Mesenchymal stem cell (in vitro differentiated cells and primary cell): ENCODE results near the gene P2RY6.

Experiments used
- DNase-seq: peaks from one replicate; pipeline ENCODE4 v3.0.0-alpha.2; 2013
- H2AFZ ChIP-seq: one replicate; pipeline ENCODE4 v1.6.1; 2013; ENCODE audit warnings: low read depth, mild to moderate bottlenecking, control low read depth, inconsistent platforms, low read length, moderate library complexity
- H2AK5ac ChIP-seq: 2 replicates; pipeline ENCODE4 v1.6.1; 2013; ENCODE audit warnings: low read length, moderate library complexity, mild to moderate bottlenecking, inconsistent platforms; ENCODE audit not compliant: severe bottlenecking
- H2BK120ac ChIP-seq: one replicate; pipeline ENCODE4 v1.6.1; 2013; ENCODE audit warnings: low read depth, mild to moderate bottlenecking, inconsistent platforms, low read length, moderate library complexity
- H2BK12ac ChIP-seq, 2 experiments: one replicate each; pipeline ENCODE4 v1.6.1; 2013; ENCODE audit warnings: inconsistent platforms in 2 of 2, low read length in 2 of 2, mild to moderate bottlenecking in 2 of 2, moderate library complexity in 2 of 2, control low read depth in 1 of 2
- H2BK15ac ChIP-seq: one replicate; pipeline ENCODE4 v1.6.1; 2013; ENCODE audit warnings: mild to moderate bottlenecking, low read depth, inconsistent platforms; ENCODE audit not compliant: poor library complexity, severe bottlenecking
- H2BK5ac ChIP-seq: 2 replicates; pipeline ENCODE4 v1.6.1; 2013; ENCODE audit warnings: low read depth, mild to moderate bottlenecking, low read length, control low read depth, inconsistent platforms; ENCODE audit not compliant: poor library complexity, severe bottlenecking
- H3K14ac ChIP-seq, 2 experiments: one replicate each; pipeline ENCODE4 v1.6.1; 2013; ENCODE audit warnings: inconsistent platforms in 2 of 2, low read length in 2 of 2, control low read depth in 1 of 2, mild to moderate bottlenecking in 1 of 2, moderate library complexity in 1 of 2
- H3K18ac ChIP-seq, 2 experiments: one replicate each; pipeline ENCODE4 v1.6.1; 2013; ENCODE audit warnings: inconsistent platforms in 2 of 2, low read length in 2 of 2, control low read depth in 1 of 2, low read depth in 1 of 2, mild to moderate bottlenecking in 1 of 2
- H3K23ac ChIP-seq, 2 experiments: one replicate each; pipeline ENCODE4 v1.6.1; 2013; ENCODE audit warnings: inconsistent platforms in 2 of 2, low read length in 2 of 2, mild to moderate bottlenecking in 2 of 2, moderate library complexity in 2 of 2, control low read depth in 1 of 2
- H3K27ac ChIP-seq: 2 replicates; pipeline ENCODE4 v1.5.1; 2013; ENCODE audit warnings: mild to moderate bottlenecking, moderate library complexity, low read length, control low read depth, inconsistent platforms; ENCODE audit not compliant: poor library complexity, severe bottlenecking
- H3K27me3 ChIP-seq, 2 experiments: 2 replicates each; pipeline versions ENCODE4 v1.6.1 to v1.7.0; 2013; ENCODE audit warnings: low read length in 2 of 2, mild to moderate bottlenecking in 2 of 2, moderate library complexity in 2 of 2, control low read depth in 1 of 2, inconsistent platforms in 1 of 2; ENCODE audit not compliant: control insufficient read depth in 1 of 2, insufficient read depth in 1 of 2
- H3K36me3 ChIP-seq, 2 experiments: 2 replicates each; pipeline versions ENCODE4 v1.6.1 to v1.7.0; 2013; ENCODE audit warnings: low read length in 2 of 2, control low read depth in 1 of 2, inconsistent platforms in 1 of 2, low read depth in 1 of 2, mild to moderate bottlenecking in 1 of 2; ENCODE audit not compliant: insufficient read depth in 2 of 2, control insufficient read depth in 1 of 2
- H3K4ac ChIP-seq, 2 experiments: one replicate each; pipeline ENCODE4 v1.6.1; 2013; ENCODE audit warnings: inconsistent platforms in 2 of 2, low read length in 2 of 2, mild to moderate bottlenecking in 2 of 2, moderate library complexity in 2 of 2, control low read depth in 1 of 2, low read depth in 1 of 2
- H3K4me1 ChIP-seq: 2 replicates; pipeline ENCODE4 v1.6.1; 2013; ENCODE audit warnings: low read depth, low read length, control low read depth; ENCODE audit not compliant: control insufficient read depth, insufficient read depth
- H3K4me2 ChIP-seq: 2 replicates; pipeline ENCODE4 v1.6.1; 2013; ENCODE audit warnings: low read length, mild to moderate bottlenecking, inconsistent platforms; ENCODE audit not compliant: poor library complexity, severe bottlenecking
- H3K4me3 ChIP-seq, 2 experiments: 2 replicates each; pipeline versions ENCODE4 v1.5.1 to v1.7.0; 2013; ENCODE audit warnings: low read length in 2 of 2, mild to moderate bottlenecking in 2 of 2, control low read depth in 1 of 2, low read depth in 1 of 2; ENCODE audit not compliant: insufficient read depth in 1 of 2
- H3K79me1 ChIP-seq: replicated peaks from 2 replicates; pipeline ENCODE4 v1.6.1; 2013; ENCODE audit warnings: mild to moderate bottlenecking, control low read depth, low read length, inconsistent platforms; ENCODE audit not compliant: poor library complexity, severe bottlenecking
- H3K9ac ChIP-seq: 2 replicates; pipeline ENCODE4 v1.7.0; 2013; ENCODE audit warnings: mild to moderate bottlenecking, low read length, moderate library complexity
- H3K9me3 ChIP-seq: 2 replicates; pipeline ENCODE4 v1.7.0; 2013; ENCODE audit warnings: mild to moderate bottlenecking, low read length; ENCODE audit not compliant: control insufficient read depth
- H4K8ac ChIP-seq: one replicate; pipeline ENCODE4 v1.6.1; 2013; ENCODE audit warnings: inconsistent platforms, mild to moderate bottlenecking, low read length, moderate library complexity
- H4K91ac ChIP-seq: one replicate; pipeline ENCODE4 v1.6.1; 2013; ENCODE audit warnings: mild to moderate bottlenecking, low read length, inconsistent platforms
- WGBS: methylation state at CpG from one replicate; pipeline ENCODE4 v1.1.7; 2013; ENCODE audit warnings: mixed read lengths; 5-methylcytosine and 5-hydroxymethylcytosine counted together

Gene P2RY6

DNA sequence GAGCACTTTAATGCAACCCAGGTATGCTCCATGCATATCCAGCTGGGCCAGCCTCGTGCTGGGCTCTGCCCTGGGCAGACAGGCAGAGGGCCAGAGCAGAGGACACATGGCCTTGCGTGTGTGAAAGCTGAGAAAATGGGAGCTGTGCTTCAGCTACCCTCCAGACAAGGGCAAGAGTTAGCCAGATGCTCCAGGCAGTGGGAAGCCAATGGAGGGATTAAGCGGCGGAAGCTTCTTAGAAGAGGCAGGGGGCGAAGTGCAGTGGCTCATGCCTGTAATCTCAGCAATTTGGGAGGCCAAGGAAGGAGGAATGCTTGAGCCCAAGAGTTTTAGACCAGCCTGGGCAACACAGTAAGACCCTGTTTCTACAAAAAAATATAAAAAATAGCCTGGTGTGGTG is 26.1 kb downstream of the P2RY6 start:
- Histone ChIP-seq H3K4me1 (peaks cover 23% of the 10 kb centered on the region), H3K4me3 (no peak overlapping the region), H3K27me3 (no peaks in the 10 kb centered on the region), H2BK5ac (no peak overlapping the region), H3K14ac (no peak overlapping the region), H2BK15ac (no peak overlapping the region), H3K4ac (no peak overlapping the region), H4K8ac (no peak overlapping the region), H3K9me3 (no peaks in the 10 kb centered on the region), H3K79me1 (no peaks in the 10 kb centered on the region), H4K91ac (no peak overlapping the region), H2AFZ (no peak overlapping the region), H2BK12ac (no peak overlapping the region), H2AK5ac (no peak overlapping the region), H3K9ac (no peak overlapping the region), H2BK120ac (no peak overlapping the region), H3K27ac (no peak overlapping the region), H3K23ac (no peak overlapping the region), H3K18ac (peak overlapping the region in 1 of 2 experiments; percentile 18), H3K36me3 (peaks cover 5 to 8% of the 10 kb centered on the region in 2 experiments), H3K4me2 (no peak overlapping the region)
- DNase-seq, result no peak
- 85% methylated on average over 5 of the region's 5 CpGs for WGBS

DNA sequence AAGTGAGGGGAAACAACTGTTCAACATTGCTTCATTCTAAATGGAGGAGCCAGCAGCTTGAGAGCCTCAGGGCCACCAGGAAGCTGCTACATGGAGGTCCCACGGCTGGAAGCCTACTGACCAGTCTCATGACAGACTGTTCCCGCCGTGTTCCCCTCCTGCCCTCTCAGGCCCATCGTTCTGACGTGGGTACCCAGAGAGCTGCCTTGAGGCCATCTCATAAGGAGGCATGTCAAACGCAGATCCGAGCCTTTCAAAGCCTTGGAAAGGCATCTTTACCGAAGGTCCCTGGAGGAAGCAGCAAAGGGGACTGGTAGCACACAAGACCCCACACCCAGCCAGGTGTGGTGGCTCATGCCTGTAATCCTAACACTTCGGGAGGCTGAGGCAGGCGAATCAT is 27.6 kb downstream of the P2RY6 start:
- Histone ChIP-seq H3K14ac (no peak overlapping the region), H2AK5ac (peak overlapping the region; percentile 62), H3K9me3 (no peaks in the 10 kb centered on the region), H2BK12ac (no peak overlapping the region), H3K23ac (no peak overlapping the region), H3K79me1 (no peaks in the 10 kb centered on the region), H3K9ac (no peak overlapping the region), H3K18ac (no peak overlapping the region), H3K27me3 (no peaks in the 10 kb centered on the region), H2BK15ac (no peak overlapping the region), H3K4me2 (no peak overlapping the region), H4K91ac (no peak overlapping the region), H2BK120ac (no peak overlapping the region), H3K4me1 (peaks cover 23% of the 10 kb centered on the region), H3K36me3 (peaks cover 5 to 8% of the 10 kb centered on the region in 2 experiments), H4K8ac (no peak overlapping the region), H2BK5ac (no peak overlapping the region), H3K4me3 (no peak overlapping the region), H3K27ac (no peak overlapping the region), H3K4ac (no peak overlapping the region), H2AFZ (no peak overlapping the region)
- WGBS, result 91% methylated on average over 10 of the region's 10 CpGs
- no peak for DNase-seq

DNA sequence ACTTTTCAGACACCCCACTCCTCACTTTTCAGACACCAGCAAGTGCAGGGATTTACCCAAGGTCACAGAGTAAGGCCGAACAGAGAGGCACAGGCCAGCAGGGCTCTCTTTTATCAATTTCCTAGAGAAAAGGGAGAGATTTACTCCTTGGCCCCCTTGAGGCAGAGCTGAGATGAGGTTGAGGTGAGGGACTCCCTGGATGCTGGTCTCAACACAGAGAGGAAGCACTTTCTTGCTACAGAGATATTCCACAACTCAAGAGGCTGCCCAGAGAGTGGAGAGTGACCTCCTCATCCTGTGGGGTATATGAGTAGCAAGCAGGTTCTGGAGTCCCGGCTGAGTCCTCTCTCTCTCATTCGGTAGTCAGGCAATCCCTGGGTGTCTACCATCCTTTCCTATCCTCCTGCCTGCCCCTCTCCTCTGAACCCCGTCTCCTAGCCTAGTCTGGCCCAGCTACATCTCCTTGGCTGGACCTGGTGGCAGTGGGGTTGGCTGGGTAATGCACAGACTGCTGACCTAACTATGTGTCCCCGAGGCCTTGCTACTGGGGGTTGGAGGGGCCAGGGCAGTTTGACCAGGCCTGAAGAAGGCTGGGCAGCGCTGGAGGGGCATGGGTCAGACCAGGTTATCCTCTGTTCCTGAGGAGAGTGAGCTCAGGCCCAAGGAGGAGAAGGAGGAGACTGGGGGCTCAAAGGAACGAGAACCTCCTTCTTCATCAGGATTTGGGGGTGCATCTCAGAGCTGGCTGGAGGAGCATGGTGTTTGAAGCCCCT is 34.1 kb downstream of the P2RY6 start:
- Histone ChIP-seq H3K9ac (peak overlapping the region; percentile 88), H3K4ac (peak overlapping the region in 1 of 2 experiments; percentile 53), H3K36me3 (peaks cover 13% of the 10 kb centered on the region in 2 experiments), H3K23ac (no peak overlapping the region), H2AFZ (no peak overlapping the region), H3K27ac (no peak overlapping the region), H2AK5ac (peak overlapping the region; percentile 21), H3K27me3 (no peaks in the 10 kb centered on the region), H2BK120ac (no peak overlapping the region), H3K18ac (no peak overlapping the region), H4K91ac (peak overlapping the region; percentile 3), H3K4me2 (no peak overlapping the region), H2BK15ac (peak overlapping the region; percentile 41), H3K9me3 (no peaks in the 10 kb centered on the region), H3K4me3 (peak overlapping the region in 1 of 2 experiments; percentile 73), H2BK12ac (peak overlapping the region in 1 of 2 experiments; percentile 37), H3K14ac (no peak overlapping the region), H4K8ac (peak overlapping the region; percentile 45), H3K4me1 (peaks cover 25% of the 10 kb centered on the region), H3K79me1 (no peaks in the 10 kb centered on the region), H2BK5ac (no peak overlapping the region)
- 73% methylated on average over 7 of the region's 7 CpGs for WGBS
- DNase-seq, result peak; percentile 29

DNA sequence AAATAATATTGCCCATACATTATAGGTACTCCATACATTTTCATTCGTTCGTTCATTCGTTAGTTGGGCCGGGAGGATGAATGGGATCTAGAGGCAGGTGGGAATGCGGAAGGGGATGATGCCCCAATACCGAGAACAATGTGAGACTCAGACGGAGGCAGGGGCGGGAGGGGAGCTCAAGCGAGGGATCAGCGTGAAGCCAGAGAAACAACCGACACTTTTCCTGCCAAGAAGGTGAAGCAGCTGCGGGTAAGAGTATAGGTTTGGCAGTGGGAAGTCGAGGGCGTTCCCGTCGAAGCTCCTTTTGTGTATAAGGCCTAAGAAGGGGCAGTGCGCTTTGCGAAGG is 34.8 kb downstream of the P2RY6 start:
- H2BK12ac ChIP-seq, result peak overlapping the region; percentile 33 to 38
- H2AFZ ChIP-seq, result peak overlapping the region; percentile 18
- H3K4me1 ChIP-seq, result peaks cover 31% of the 10 kb centered on the region
- no peak overlapping the region for H2AK5ac ChIP-seq
- no peaks in the 10 kb centered on the region for H3K27me3 ChIP-seq
- H3K4me2 ChIP-seq, result peak overlapping the region; percentile 64
- H3K27ac ChIP-seq, result peak overlapping the region; percentile 79
- H3K79me1 ChIP-seq, result no peaks in the 10 kb centered on the region
- no peak overlapping the region for H2BK5ac ChIP-seq
- H3K9me3 ChIP-seq, result no peaks in the 10 kb centered on the region
- peaks cover 18 to 19% of the 10 kb centered on the region in 2 experiments for H3K36me3 ChIP-seq
- peak overlapping the region; percentile 70 for H4K8ac ChIP-seq
- H4K91ac ChIP-seq, result peak overlapping the region; percentile 88
- peak overlapping the region in 1 of 2 experiments; percentile 77 for H3K4ac ChIP-seq
- peak overlapping the region; percentile 15 for H2BK120ac ChIP-seq
- peak overlapping the region; percentile 4 to 73 for H3K4me3 ChIP-seq
- H3K23ac ChIP-seq, result no peak overlapping the region
- H3K9ac ChIP-seq, result peak overlapping the region; percentile 88
- DNase-seq, result no peak
- H2BK15ac ChIP-seq, result peak overlapping the region; percentile 98
- peak overlapping the region; percentile 67 to 77 for H3K18ac ChIP-seq
- H3K14ac ChIP-seq, result peak overlapping the region in 1 of 2 experiments; percentile 31
- WGBS, result 19% methylated on average over 18 of the region's 18 CpGs
